NCI-H2196 (cell line): ENCODE measurements around the gene SLCO1B1.

Source experiments
- DNase-seq: peaks from one replicate; lab custom pipeline; 2025; ENCODE audit not compliant: unreplicated experiment; lab: John Stamatoyannopoulos, UW

The SLCO1B1 gene

GRCh38 chr12:21221072-21221471, 90.1 kb downstream of the SLCO1B1 start:
- no peak for DNase-seq

DNA sequence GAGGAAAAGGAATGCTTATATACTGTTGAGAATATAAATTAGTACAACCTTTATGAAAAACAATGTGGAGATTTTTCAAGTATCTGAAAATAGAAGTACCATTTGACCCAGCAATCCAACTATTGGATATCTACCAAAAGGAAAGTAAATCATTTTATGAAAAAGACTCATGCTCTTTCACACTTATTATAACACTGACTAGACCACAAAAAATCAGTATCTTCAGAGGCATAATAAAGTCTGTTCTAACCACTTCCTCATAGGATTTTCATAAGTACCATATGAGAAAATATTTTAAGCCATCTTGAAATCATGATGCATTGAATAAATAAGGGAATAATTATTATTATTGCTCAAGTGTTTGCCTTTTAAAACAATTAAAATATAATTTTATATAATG, 90.8 kb downstream of the SLCO1B1 start:
- DNase-seq = no peak

GRCh38 chr12:21223930-21224329, 92.9 kb downstream of the SLCO1B1 start:
- no peak for DNase-seq

DNA sequence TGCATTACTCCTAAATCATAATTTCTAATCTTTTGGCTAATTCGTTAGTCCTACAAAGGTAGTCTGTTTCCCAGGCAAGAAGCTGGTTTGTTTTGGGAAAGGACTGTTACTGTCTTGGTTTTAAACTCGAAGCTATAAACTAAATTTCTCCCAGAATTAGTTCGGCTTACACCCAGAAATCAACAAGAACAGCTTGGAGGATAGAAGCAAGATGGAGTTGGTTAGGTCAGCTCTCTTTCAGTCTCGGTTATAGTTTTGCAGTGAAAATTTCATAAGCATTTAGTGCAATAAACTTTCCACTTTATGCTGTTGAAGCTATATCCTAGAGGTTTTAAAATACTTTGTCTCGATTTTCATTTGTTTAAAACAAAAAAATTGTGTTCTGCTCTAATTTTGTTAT, 103.4 kb downstream of the SLCO1B1 start:
- DNase-seq = no peak

- no peak for DNase-seq
Observed at GRCh38 chr12:21239866-21240265, 108.9 kb downstream of the SLCO1B1 start.

DNA sequence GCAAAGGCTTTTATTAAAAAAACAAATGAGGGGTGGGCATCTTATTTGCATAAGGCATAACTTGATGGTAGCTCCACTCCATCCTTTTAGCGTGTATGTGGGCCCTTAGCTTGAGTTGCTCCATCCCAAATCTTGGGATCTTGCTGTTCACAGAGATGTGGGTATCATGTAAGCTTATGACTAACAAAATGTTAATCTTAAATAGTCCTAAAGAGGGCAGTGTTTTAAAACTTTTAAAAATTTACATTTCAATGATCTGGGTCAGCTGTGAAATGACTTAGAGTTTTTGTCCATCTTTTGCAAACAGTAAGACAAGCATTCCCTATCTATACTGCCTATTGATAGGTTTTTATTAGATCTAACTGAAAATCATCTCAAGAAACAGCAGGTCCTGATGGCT, 117.7 kb downstream of the SLCO1B1 start:
- DNase-seq = peak; percentile 39

- DNase-seq = no peak
Observed at GRCh38 chr12:21252070-21252469, 121.1 kb downstream of the SLCO1B1 start.

- DNase-seq = no peak
Observed at GRCh38 chr12:21257172-21257571, 126.2 kb downstream of the SLCO1B1 start.

DNA sequence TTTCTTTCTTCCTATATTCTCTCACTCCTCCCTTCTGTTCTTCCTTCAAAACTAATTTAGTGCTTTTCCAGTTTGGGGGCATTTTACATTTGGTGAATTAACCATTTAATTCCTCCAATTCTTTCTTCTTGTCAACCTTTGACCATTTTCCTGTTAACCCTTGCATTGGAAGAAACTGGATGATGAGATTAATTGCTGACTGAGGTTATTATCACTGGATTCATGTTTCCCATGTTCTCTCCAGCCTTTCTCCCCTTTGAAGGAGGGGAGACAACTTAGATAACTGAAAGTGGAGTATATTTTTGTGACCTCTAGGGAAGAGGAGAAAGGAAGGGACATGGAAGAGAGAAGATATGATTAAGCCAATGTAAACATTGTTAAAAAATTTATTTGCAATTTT, 133.2 kb downstream of the SLCO1B1 start:
- no peak for DNase-seq

DNA sequence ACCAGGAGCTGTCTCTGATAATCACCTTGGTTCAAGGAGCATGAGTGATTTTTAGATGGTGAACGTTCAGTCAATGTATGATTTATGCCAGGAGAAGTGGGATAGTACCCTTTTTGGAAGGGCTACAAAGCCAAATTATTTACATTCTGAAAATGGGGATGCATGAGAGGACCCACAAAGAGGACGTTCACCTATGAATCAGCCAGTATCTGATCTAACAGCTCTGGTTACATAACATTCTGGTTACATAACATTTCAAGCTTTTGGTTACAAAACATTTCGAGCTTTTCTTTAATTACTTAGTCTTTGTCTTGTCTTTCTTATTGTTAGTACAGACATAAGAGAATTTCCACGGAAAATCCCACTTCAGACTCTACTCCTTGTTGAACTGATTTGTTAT, 134.9 kb downstream of the SLCO1B1 start:
- DNase-seq = no peak

GRCh38 chr12:21276826-21277225, 145.8 kb downstream of the SLCO1B1 start:
- DNase-seq = no peak
